ENCODE data around the gene MMEL1. TPM values are rescaled to one million over a fixed set of nuclear protein-coding genes. Genes with fewer than 3 reads are reported as not detected.
A peak's percentile ranks its signal among the peaks of the same experiment; 100 is the strongest.

Gene MMEL1
- total and polyA plus RNA-seq, 2 of the 13 experiments (the other 11 are each of a cell fraction or from before 2014, with no cell fraction given), result 0.48 TPM; not detected in 1

GRCh38 chr1:2586154-2587070, 46.4 kb downstream of the MMEL1 start, which contains the start of gene PRXL2B (continued):
- TF ChIP-seq GMEB1 (CRISPR knock-in tag; IDR thresholded peaks at IDR 0.05; ENCODE audit: borderline replicate concordance) (peak; percentile 30), SIN3A (IDR thresholded peaks at IDR 0.05; ENCODE audit: borderline replicate concordance, low read depth, low read length) (peak; percentile 33; the same call in 1 of the 2 replicates), ZBTB46 (CRISPR knock-in tag; IDR thresholded peaks at IDR 0.05; ENCODE audit: borderline replicate concordance) (no peak), BRF2 (CRISPR knock-in tag; IDR thresholded peaks at IDR 0.05) (no peak), ZBTB40 (IDR thresholded peaks at IDR 0.05) (no peak), ZBTB40 (CRISPR knock-in tag; IDR thresholded peaks at IDR 0.05) (no peak; the same call in 1 of the 2 replicates), DRAP1 (CRISPR knock-in tag; IDR thresholded peaks at IDR 0.05) (peak; percentile 68; the same call in 1 of the 2 replicates), RFXAP (CRISPR knock-in tag; IDR thresholded peaks at IDR 0.05; ENCODE audit: borderline replicate concordance) (peak; percentile 0; the same call in 1 of the 2 replicates), GABPB1 (CRISPR knock-in tag; IDR thresholded peaks at IDR 0.05) (peak; percentile 64), ZSCAN21 (CRISPR knock-in tag; IDR thresholded peaks at IDR 0.05; ENCODE audit: borderline replicate concordance) (0 out of 2 replicates have a peak, but pooled peaks have one; percentile 10)

All from HepG2 (cell line).